ENCODE data around the gene SH2D5. TPM values are rescaled to one million over a fixed set of nuclear protein-coding genes. Genes with fewer than 3 reads are reported as not detected.

SH2D5 gene
- total RNA-seq, 2 donors from 2014 or later: 2.2 TPM; not detected in 1

DNA sequence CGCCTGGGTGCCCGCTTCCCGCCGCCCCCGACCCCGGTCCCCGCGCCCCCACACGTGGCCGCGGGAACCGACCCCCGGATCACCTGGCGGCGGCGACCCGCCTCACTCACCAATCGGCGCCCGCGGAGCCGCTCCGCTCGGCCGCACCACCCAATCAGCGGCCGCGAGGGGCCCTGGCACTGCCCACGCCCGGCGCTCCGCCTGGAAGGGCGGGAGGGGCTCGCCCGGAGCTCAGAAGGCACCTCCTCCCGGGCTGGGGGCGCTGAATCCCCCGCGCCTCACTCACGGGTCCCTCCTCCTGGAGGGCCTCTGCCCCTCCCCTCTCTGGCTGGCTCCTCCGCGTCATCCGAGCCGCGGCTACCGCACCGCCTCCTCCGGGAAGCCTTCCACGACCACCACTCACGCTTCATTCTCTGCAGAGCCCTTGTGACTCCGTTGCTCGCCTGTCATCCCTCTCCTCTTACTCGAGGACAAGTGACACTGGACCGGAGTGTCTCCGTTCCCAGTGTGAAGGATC is 374 bp downstream of the SH2D5 start:
- under 1% methylated on average over 52 of the region's 55 CpGs for WGBS
- peak overlapping the region; percentile 56 to 63 for H3K27ac ChIP-seq
- peak overlapping the region; percentile 45 to 64 for H3K4me3 ChIP-seq
- no peaks in the 10 kb centered on the region for H3K27me3 ChIP-seq (replicated peaks; ENCODE audit: insufficient read depth)
- intact Hi-C loops (cut with DNase I): loop anchor here (2.0 to 10.0 kb wide), 2 partner anchors 35 to 53 kb away; partner anchors contain the start of gene HP1BP3
- H3K4me1 ChIP-seq (replicated peaks): no peaks in the 10 kb centered on the region
- no peaks in the 10 kb centered on the region for H3K36me3 ChIP-seq
- TF ChIP-seq POLR2AphosphoS5 (IDR thresholded peaks at IDR 0.05) (no peak), POLR2A (IDR thresholded peaks at IDR 0.05) (no peak), CTCF (IDR thresholded peaks at IDR 0.05) (no peak)
- DNase-seq (ENCODE audit: low spot score): peak; percentile 44
- no peaks in the 10 kb centered on the region for H3K9me3 ChIP-seq

DNA sequence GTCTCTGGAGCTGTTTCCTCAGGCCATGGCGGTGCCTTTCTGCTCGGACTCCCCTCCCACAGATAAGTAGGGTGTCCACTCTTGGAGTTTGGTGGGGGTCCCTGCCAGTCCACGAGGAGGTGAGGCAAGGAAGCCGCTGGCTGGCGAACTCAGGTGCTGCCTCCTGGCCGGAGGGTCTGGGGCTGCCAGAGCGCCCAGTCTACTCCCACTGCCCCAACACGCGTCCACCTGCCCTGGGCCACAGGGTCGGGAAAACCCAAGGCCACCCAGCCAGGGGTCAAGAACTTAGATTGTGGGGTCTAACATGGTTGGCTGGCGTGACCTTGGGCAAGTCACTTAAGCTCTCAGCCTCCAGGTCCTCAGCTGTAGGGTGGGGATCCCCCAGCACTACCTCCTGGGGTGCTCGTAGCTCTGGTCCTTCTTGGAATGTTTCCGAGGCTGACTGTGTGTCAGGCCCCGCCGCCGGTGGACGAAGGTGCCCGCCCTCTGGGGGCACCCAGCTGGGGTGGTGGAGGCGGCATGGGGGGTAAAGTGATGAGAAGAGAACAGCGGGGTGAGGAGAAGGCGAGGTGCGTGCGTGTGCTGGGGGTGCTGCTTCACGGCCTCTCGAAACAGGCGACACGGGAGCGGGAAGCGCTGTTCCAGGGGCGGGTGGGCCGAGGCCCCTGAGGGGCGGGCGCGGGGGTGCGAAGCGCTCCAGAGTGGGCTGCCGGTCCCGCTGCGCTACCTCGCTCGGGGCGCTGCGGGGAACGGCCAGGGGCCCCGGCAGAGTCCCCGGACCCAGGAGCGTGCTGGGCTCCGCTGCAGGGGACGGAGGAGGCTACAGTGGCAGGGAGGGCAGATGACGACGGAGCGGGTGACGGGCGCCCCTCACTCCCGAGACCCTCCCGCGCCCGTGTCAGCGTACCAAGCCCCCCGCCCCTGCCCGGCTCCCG is 1.2 kb downstream of the SH2D5 start:
- no peaks in the 10 kb centered on the region for H3K27me3 ChIP-seq (replicated peaks; ENCODE audit: insufficient read depth)
- no peaks in the 10 kb centered on the region for H3K36me3 ChIP-seq

DNA sequence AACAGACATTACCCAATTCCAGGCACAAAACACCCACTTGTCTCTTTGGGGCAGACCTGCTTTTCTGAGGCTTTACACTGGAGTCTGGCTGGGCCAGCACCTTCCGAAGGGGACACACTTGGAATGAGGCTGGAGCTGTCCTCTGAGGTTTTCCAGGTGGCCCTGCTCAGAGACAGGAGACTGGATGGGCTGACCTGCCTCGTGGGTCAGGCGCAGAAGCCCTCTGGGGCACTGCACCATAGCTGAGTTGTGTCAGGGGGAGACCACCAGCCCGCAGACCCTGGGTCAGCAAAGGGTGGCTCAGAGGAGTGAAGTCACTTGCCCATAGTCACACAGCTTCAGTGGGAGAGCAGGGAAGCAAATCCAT is 1.8 kb downstream of the SH2D5 start:
- Histone ChIP-seq H3K27me3 (replicated peaks; ENCODE audit: insufficient read depth) (no peaks in the 10 kb centered on the region), H3K27ac (no peak overlapping the region), H3K4me3 (no peak overlapping the region), H3K9me3 (no peaks in the 10 kb centered on the region), H3K4me1 (replicated peaks) (no peaks in the 10 kb centered on the region), H3K36me3 (no peaks in the 10 kb centered on the region)
- intact Hi-C loops (cut with DNase I): loop anchor here (10.0 kb wide), 1 partner anchor 54 kb away; the partner anchor contains the start of gene HP1BP3
- TF ChIP-seq POLR2A (IDR thresholded peaks at IDR 0.05): no peak
- TF ChIP-seq CTCF (IDR thresholded peaks at IDR 0.05): no peak
- TF ChIP-seq POLR2AphosphoS5 (IDR thresholded peaks at IDR 0.05): no peak
- DNase-seq (ENCODE audit: low spot score): no peak
- 66% methylated on average over 4 of the region's 4 CpGs for WGBS

More for the DNA sequence above, 1.2 kb downstream of the SH2D5 start:
- TF ChIP-seq CTCF (IDR thresholded peaks at IDR 0.05) (no peak), POLR2A (IDR thresholded peaks at IDR 0.05) (no peak), POLR2AphosphoS5 (IDR thresholded peaks at IDR 0.05) (no peak)
- 21% methylated on average over 59 of the region's 62 CpGs for WGBS
- no peak for DNase-seq (ENCODE audit: low spot score)
- no peak overlapping the region for H3K27ac ChIP-seq
- intact Hi-C loops (cut with DNase I): loop anchor here (10.0 kb wide), 1 partner anchor 53 kb away; the partner anchor contains the start of gene HP1BP3
- no peaks in the 10 kb centered on the region for H3K4me1 ChIP-seq (replicated peaks)
- H3K9me3 ChIP-seq: no peaks in the 10 kb centered on the region
- peak overlapping the region; percentile 45 to 64 for H3K4me3 ChIP-seq

DNA sequence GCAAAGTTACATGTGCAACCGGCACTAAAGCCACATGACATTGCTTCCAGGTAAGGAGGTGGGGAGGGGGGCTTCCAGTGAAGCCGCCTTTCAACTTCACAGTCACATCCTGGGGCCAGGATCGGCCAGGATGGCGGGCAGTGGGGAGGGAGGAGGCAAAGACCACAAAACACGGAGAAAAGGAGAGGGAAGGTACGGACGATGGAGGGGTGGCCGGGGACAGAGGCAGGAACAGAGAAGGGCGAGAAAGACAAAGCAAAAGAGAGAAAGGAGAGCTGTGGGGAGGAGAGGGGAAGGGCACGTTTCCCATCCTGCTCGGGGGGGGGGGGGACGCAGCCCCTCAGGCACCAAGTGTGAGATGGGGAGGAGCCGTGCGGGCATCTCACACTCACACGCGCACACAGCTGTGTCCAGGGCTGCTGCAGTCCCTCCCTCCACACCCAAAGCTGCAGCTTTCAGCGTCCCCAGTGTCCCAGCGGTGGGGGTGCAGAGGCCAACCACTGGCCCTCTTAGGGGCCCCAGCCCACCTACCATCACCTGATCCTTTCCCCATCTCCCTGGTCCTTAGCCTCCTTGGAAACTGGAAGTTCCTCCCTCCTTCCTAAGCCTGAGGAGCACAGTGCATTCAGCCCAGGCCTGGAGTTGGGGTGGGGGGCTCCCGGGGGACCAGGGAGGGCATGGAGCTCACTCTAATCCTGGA is 2.4 kb downstream of the SH2D5 start:
- Histone ChIP-seq H3K36me3 (no peaks in the 10 kb centered on the region), H3K4me3 (no peak overlapping the region), H3K4me1 (replicated peaks) (no peaks in the 10 kb centered on the region), H3K27ac (no peak overlapping the region), H3K27me3 (replicated peaks; ENCODE audit: insufficient read depth) (no peaks in the 10 kb centered on the region), H3K9me3 (no peaks in the 10 kb centered on the region)
- no peak for DNase-seq (ENCODE audit: low spot score)
- 33% methylated on average over 19 of the region's 19 CpGs for WGBS
- no peak for TF ChIP-seq POLR2A (IDR thresholded peaks at IDR 0.05)
- TF ChIP-seq POLR2AphosphoS5 (IDR thresholded peaks at IDR 0.05): no peak
- TF ChIP-seq CTCF (IDR thresholded peaks at IDR 0.05): no peak
- intact Hi-C loops (cut with DNase I): loop anchor here (10.0 kb wide), 1 partner anchor 55 kb away; the partner anchor contains the start of gene HP1BP3

Data from prostate gland (tissue), 2 donors.